Esophagus muscularis mucosa (tissue), 3 donors: ENCODE measurements around the gene PDE4D.

Experiments
- POLR2A ChIP-seq: fragments of 450-650 bp; IDR thresholded peaks from one replicate; pipeline ENCODE4 v1.6.1; 2017; ENCODE audit warnings: antibody characterized with exemption, moderate library complexity, mild to moderate bottlenecking, low read depth
- TF ChIP-seq, protein P1 (sequence below), 3 experiments: fragments of 200-600 bp in 2 of 3; fragments of 450-650 bp in 1 of 3; sonication (generic) in 2 of 3; IDR thresholded peaks; one replicate each; pipeline ENCODE4 v1.5.1; 2017 to 2019; ENCODE audit warnings: antibody characterized with exemption in 3 of 3, mild to moderate bottlenecking in 2 of 3, moderate library complexity in 1 of 3

DNA sequence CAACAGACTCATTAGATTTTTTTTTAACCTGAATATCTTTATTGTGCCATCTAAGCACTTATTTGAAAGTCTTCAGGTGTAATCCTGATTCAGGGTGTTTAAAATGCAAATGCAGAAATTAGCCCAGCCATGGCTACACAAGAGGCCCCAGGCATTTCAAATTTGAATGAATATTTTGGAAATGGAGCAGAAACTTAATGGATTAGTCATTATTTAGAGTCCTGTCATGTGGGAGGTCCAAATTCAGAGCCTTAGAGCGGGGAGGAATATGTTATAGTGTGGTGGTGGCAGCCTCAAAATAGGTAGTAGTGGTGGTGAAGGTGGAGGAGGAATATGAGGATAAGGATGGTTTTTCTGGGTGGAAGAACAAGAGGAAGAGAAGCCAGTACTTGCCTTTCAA is 743.7 kb downstream of the PDE4D start:
- TF ChIP-seq, protein P1, sequence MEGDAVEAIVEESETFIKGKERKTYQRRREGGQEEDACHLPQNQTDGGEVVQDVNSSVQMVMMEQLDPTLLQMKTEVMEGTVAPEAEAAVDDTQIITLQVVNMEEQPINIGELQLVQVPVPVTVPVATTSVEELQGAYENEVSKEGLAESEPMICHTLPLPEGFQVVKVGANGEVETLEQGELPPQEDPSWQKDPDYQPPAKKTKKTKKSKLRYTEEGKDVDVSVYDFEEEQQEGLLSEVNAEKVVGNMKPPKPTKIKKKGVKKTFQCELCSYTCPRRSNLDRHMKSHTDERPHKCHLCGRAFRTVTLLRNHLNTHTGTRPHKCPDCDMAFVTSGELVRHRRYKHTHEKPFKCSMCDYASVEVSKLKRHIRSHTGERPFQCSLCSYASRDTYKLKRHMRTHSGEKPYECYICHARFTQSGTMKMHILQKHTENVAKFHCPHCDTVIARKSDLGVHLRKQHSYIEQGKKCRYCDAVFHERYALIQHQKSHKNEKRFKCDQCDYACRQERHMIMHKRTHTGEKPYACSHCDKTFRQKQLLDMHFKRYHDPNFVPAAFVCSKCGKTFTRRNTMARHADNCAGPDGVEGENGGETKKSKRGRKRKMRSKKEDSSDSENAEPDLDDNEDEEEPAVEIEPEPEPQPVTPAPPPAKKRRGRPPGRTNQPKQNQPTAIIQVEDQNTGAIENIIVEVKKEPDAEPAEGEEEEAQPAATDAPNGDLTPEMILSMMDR (IDR thresholded peaks at IDR 0.05): no peak
- TF ChIP-seq POLR2A: no peak
